ENCODE data around the gene HBG2. TPM values are rescaled to one million over a fixed set of nuclear protein-coding genes. Genes with fewer than 3 reads are reported as not detected.

Gene HBG2
- total and polyA plus RNA-seq, 2 of the 8 experiments (the other 6 are each of a cell fraction or from before 2014, with no cell fraction given): 0.23 TPM; not detected in 1

- no peak overlapping the region for H3K27ac ChIP-seq (ENCODE audit: low read depth, low read length)
- no peak overlapping the region for H3K23ac ChIP-seq (ENCODE audit: insufficient read length)
- H4K91ac ChIP-seq (replicated peaks; ENCODE audit: insufficient read length, low read length): no peak overlapping the region
- CTCF ChIA-PET (ENCODE audit: partially characterized antibody): no interaction called here
- no peak overlapping the region for H2BK5ac ChIP-seq (ENCODE audit: low read depth, low read length)
- H2BK15ac ChIP-seq (ENCODE audit: low read length): no peak overlapping the region
- H3K79me2 ChIP-seq (ENCODE audit: control insufficient read depth in 1 of 2, insufficient read depth in 2 of 2, low read length in 2 of 2): no peaks in the 10 kb centered on the region
- no peaks in the 10 kb centered on the region for H3K79me1 ChIP-seq (ENCODE audit: low read depth, low read length)
- H3K4me3 ChIP-seq (ENCODE audit: extremely low read depth in 1 of 4, insufficient read depth in 2 of 4, low read depth in 3 of 4, low read length in 4 of 4): no peak overlapping the region
- H3K14ac ChIP-seq (ENCODE audit: insufficient read length): no peak overlapping the region
- DNase-seq (ENCODE audit: low read depth in 1 of 2, low spot score in 2 of 2): no peak
- POLR2A ChIA-PET (ENCODE audit: partially characterized antibody): no interaction called here
- no peak overlapping the region for H2AK5ac ChIP-seq (ENCODE audit: low read depth, low read length)
- H3K36me3 ChIP-seq (ENCODE audit: control insufficient read depth in 2 of 4, insufficient read depth in 4 of 4, low read length in 3 of 4): no peaks in the 10 kb centered on the region
- no peaks in the 10 kb centered on the region for H3K4me1 ChIP-seq (replicated peaks in 1 of 4; ENCODE audit: control insufficient read depth in 3 of 4, insufficient read depth in 4 of 4, low read length in 3 of 4)
- FAIRE-seq: no peak
- H3K23me2 ChIP-seq (ENCODE audit: low read depth, low read length): no peaks in the 10 kb centered on the region
- no peak overlapping the region for H2BK20ac ChIP-seq (ENCODE audit: low read length)
- no peaks in the 10 kb centered on the region for H3K27me3 ChIP-seq (replicated peaks in 1 of 4; ENCODE audit: control insufficient read depth in 3 of 4, extremely low read depth in 1 of 4, insufficient read depth in 3 of 4, low read length in 3 of 4)
- no peak overlapping the region for H3K4ac ChIP-seq (replicated peaks; ENCODE audit: insufficient read length, low read depth, low read length)
- H2BK120ac ChIP-seq (replicated peaks; ENCODE audit: low read depth, low read length): no peak overlapping the region
- 92% methylated on average over 3 of the region's 3 CpGs; no CpG with 5 or more reads in 1 of the 2 experiments for WGBS, 2 experiments (ENCODE audit: extremely low coverage in 1 of 2, insufficient coverage in 1 of 2, insufficient read length in 1 of 2, insufficient replicate concordance in 2 of 2, low coverage in 1 of 2, low lambda C conversion rate in 2 of 2, missing lambda C conversion rate in 1 of 2)
- H4K8ac ChIP-seq (ENCODE audit: extremely low read depth, insufficient read depth, low read length): no peak overlapping the region
- H3K9ac ChIP-seq (replicated peaks in 1 of 4; ENCODE audit: extremely low read depth in 1 of 4, low read depth in 3 of 4, low read length in 3 of 4): no peak overlapping the region
- H3K18ac ChIP-seq (ENCODE audit: extremely low read depth, low read length): no peak overlapping the region
- no peaks in the 10 kb centered on the region for H4K20me1 ChIP-seq (replicated peaks in 1 of 2; ENCODE audit: control insufficient read depth in 1 of 2, insufficient read depth in 2 of 2, low read length in 2 of 2)
- H2BK12ac ChIP-seq (ENCODE audit: low read depth, low read length): no peak overlapping the region
- no peaks in the 10 kb centered on the region for H3K9me3 ChIP-seq (ENCODE audit: insufficient read depth in 2 of 2, low read depth in 1 of 2, low read length in 1 of 2)
- H4K5ac ChIP-seq (ENCODE audit: insufficient read length, low read depth, low read length): no peak overlapping the region
- no peak overlapping the region for H3K4me2 ChIP-seq (ENCODE audit: insufficient read depth in 1 of 2, low read depth in 2 of 2, low read length in 2 of 2)
- no peak overlapping the region for H2AFZ ChIP-seq (ENCODE audit: low read length)
- H3K56ac ChIP-seq (replicated peaks; ENCODE audit: insufficient read length, low read depth, low read length): no peak overlapping the region
- TF ChIP-seq KDM4A (IDR thresholded peaks at IDR 0.05; ENCODE audit: low read depth, low read length, severe bottlenecking) (no peak), ZNF274 (IDR thresholded peaks at IDR 0.05; ENCODE audit: borderline replicate concordance, extremely low read depth, low read length) (no peak), CEBPB (IDR thresholded peaks at IDR 0.05; ENCODE audit: low read depth, low read length) (no peak), POLR2AphosphoS5 (IDR thresholded peaks at IDR 0.05; ENCODE audit: low read depth, low read length) (no peak), CREB1 (IDR thresholded peaks at IDR 0.05) (no peak), HDAC2 (IDR thresholded peaks at IDR 0.05; ENCODE audit: borderline replicate concordance in 1 of 2, low read depth in 2 of 2, low read length in 2 of 2) (no peak), GABPA (IDR thresholded peaks at IDR 0.05; ENCODE audit: borderline replicate concordance, insufficient read depth, low read length) (no peak), SP4 (IDR thresholded peaks at IDR 0.05; ENCODE audit: low read length) (no peak), TAF1 (IDR thresholded peaks at IDR 0.05; ENCODE audit: low read depth, low read length) (no peak), ATF2 (IDR thresholded peaks at IDR 0.05; ENCODE audit: low read length) (no peak), SIN3A (conservative IDR thresholded peaks at IDR 0.05 in 1 of 2, IDR thresholded peaks at IDR 0.05 in 1 of 2; ENCODE audit: low read depth in 1 of 2, low read length in 2 of 2) (no peak)
Measured at GRCh38 chr11:5286901-5287300, 32.3 kb upstream of the HBG2 start.
